NCI-H2107 treated with DMSO at 0.1 percent for 48 hours (cell line): Measurements from ENCODE around the gene VN1R4.
"Not testable (repeated sequence)": the region's sequence is repeated elsewhere in the genome, so short reads cannot be mapped to it uniquely, and the experiment has no call there.

Experiments used
- DNase-seq: peaks from one replicate; lab custom pipeline; 2025; ENCODE audit not compliant: unreplicated experiment; lab: John Stamatoyannopoulos, UW

The VN1R4 gene

DNA sequence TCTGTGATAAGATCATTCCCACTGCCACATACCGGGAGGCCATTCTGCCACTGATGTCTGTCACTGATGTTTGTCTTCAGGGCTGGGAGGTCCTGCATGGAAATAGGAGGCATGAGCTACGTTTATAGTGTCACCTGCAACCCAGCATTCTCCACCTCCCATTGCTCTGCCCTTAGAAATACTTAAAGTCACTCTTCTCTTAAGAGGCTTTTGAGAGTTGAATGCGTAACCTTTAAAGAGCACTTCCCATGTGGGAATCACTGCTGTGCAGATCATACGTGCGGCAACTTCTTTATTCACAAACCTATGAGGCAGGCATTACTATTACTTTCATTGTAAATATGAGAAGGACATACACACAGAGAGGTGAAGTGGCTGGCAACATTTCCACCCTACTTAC is at the start of gene VN1R4:
VN1R4 (minus strand) TSS at position 101 of the 400 bp plus-strand sequence; CDS start at position 43, 58 bp downstream.
- DNase-seq: not testable (repeated sequence)

GRCh38 chr19:53311897-53312296 is 44.4 kb upstream of the VN1R4 start:
- DNase-seq: no peak

DNA sequence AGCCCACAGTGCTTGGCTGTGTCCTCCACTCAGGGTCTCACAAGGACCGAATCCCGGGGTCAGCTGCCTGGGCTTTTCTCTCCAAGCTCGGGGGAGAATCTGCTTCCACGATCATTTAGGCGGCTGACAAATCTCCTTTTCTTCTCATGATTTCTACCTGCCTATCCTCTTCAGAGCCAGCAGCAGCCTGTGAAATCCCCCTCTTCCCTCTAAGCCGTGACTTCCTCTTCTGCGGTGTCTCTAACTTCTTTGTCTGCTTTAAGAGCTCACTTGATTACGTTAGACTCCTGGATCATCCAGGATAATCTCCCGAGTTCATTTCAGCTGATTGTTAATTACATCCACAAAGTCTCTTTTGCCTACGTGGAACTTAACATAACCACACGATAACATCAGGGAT is 43.5 kb upstream of the VN1R4 start:
- DNase-seq: no peak

GRCh38 chr19:53308339-53308811 is 40.9 kb upstream of the VN1R4 start:
- no peak for DNase-seq

- not testable (repeated sequence) for DNase-seq
These were observed 33.8 kb upstream of the VN1R4 start for GRCh38 chr19:53301341-53301740.

GRCh38 chr19:53294786-53295441 is 27.4 kb upstream of the VN1R4 start:
- DNase-seq: no peak

DNA sequence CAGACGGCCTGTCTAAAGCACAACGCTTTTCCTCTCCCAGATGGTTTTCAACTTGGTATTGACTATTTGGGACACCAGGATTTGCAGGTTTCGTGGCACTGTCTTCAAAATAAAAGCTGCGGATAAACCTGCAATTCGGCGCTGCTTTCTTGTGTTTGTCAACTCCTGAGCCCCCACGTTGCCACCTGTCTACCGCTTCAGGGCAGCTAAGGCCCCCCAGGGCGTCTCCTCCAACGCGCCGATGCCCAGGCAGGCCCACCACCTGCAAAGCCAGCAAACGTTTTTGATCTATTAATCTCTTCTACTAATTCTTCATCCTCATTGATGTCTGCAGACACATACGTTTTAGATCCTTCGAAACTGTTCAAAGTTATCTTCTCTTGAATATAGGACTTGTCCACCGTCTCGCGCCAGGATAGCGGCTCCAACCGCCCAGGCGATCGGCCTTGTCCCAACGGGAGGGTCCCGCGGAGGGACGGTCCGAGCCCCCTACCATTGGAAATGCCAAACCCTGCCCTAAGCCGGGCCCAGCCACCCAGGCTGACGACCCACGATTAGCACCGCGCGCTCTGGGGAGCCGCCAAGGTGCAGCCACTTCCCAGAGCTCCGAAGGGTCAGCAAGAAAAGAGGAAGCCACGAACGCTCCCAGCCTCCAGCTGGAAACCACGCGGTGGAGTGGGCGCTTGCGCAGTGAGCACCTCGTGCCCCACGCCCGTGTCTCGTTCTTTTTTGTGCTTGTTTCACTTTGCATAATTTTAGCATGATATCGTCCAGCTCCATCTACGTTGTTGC is 23.4 kb upstream of the VN1R4 start:
- DNase-seq: no peak

- no peak for DNase-seq
These were observed 17.6 kb upstream of the VN1R4 start for GRCh38 chr19:53285087-53285486.

- DNase-seq: not testable (repeated sequence)
These were observed 14.4 kb upstream of the VN1R4 start for GRCh38 chr19:53281947-53282346.

DNA sequence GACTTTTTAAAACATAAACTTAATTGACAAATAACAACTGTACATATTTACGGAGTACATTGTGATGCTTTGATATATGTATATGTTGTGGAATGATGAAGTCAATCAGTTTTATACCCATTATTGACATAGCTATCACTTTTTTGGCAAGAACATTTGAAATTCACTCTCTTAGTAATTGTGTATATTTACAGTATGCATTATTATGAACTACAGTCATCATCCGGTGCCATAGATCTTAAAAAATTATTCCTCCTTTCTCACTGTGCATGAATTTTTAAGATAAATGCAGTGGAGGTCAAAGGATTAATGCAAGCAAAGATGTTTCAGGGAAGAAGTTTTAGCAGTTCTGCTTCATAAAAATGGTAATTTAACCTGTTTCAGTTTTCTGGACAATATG is 8.0 kb upstream of the VN1R4 start:
- no peak for DNase-seq

DNA sequence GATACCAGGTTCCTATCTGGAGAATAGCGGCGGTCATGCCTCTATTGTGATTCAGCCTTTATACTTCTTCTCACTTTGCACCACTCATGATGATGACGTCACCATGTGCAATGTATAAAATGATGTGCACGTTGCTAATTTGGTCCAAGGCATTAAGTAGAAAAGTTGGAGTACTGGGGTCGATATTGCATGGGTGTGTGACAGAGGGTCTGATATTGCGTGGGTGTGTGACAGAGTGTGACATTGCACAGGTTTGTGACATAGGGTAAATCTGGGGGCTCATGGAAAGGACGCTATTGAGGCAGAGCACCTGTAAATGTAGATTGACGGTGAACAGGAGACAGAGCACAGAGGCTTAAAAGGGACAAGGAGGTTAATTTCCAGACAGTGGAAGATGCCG is 4.5 kb upstream of the VN1R4 start:
- no peak for DNase-seq

DNA sequence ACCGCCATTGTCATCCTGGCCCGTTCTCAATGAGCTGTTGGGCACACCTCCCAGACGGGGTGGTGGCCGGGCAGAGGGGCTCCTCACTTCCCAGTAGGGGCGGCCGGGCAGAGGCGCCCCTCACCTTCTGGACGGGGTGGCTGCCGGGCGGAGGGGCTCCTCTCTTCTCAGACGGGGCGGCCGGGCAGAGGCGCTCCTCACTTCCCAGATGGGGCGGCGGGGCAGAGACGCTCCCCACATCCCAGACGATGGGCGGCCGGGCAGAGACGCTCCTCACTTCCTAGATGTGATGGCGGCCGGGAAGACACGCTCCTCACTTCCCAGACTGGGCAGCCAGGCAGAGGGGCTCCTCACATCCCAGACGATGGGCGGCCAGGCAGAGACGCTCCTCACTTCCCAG is 2.3 kb upstream of the VN1R4 start:
- not testable (repeated sequence) for DNase-seq

DNA sequence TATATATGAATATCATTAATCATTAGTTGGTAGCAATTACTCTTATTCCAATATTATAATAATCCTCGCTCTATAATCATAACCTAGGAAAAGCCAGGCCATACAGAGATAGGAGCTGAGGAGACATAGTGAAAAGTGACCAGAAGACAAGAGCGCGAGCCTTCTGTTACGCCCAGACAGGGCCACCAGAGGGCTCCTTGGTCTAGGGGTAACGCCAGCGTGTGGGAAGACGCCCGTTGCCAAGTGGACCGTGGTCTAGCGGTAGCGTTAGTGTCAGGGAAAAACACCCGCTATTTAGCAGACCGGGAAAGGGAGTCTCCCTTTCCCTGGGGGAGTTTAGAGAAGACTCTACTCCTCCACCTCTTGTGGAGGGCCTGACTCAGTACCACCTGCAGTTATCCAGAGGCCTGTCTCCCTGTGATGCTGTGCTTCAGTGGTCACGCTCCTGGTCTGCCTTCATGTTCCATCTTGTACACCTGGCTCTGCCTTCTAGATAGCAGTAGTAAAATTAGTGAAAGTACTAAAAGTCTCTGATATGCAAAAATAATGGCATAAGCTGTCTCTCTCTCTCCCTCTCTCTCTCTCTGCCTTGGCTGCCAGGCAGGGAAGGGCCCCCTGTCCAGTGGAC is 9.7 kb downstream of the VN1R4 start, which contains the start of gene VN1R2:
VN1R2 (plus strand) TSS at position 578 of the 628 bp plus-strand sequence. CDS start 84 bp downstream, outside the sequence.
- DNase-seq: not testable (repeated sequence)

DNA sequence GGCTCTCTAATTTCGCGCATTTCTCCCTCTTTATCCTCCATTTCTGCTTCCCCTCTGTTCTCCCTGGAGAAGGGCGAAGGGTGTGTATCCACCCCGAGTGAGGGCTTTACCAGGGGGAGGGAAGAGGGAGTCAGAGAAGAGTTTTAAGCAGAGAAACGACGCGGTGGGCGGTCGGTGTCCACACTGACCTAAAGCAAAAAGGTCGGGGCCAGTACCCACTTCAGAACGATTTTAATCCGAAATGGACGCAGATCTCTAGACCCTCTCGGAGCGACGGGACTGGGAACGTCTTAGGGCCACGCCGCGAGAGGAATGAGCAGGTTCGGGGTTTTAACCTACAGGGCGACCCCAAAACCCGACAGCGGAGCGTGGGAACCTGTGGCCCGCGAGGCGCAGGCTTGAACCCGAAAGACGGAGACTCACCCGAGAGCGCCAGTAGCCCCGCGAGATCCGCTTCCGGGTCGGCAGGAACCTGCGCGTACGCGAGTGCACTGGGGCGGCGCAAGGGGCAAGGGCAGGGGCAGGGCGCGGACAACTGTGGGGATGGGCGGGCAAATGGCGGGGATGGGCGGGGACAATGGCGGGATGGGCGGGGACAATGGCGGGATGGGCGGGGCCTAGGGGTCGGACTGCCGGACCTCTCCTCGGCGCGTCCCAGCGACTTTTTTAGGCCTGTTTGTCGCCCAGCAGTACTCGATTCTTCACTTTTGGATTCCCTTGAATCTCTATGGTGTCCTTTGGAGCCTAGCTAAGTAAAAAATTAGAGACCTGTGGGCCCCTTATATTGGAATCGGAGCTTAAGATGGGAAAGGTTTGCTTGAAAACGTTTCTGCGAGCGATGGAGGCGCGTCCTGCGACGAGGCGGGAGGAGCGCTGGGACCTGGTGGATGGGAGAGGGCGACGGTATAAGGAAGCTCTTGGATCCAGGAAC is 12.8 kb downstream of the VN1R4 start, which contains the start of gene ZNF677:
ZNF677 (minus strand) TSS at position 463 of the 931 bp plus-strand sequence. CDS start 3,323 bp downstream, outside the sequence.
- no peak for DNase-seq

DNA sequence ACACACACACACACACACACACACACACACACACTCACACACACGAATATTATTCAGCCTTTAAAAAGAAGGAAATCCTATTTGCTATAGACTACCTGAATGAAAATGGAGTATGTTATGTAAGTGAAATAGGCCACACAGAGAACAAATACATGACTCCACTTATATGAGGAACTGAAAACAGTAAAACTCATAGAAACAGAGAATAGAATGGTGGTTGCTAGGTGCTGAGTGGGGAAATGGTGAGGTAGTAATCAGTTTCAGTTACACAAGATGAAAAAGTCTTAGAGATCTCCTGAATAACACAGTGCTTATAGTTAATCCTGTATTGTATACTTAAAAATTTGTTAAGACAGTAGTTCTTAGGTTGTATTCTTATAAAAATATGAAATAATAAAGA is 21.0 kb downstream of the VN1R4 start:
- no peak for DNase-seq

- no peak for DNase-seq
These were observed 30.3 kb downstream of the VN1R4 start for GRCh38 chr19:53237114-53237777.

DNA sequence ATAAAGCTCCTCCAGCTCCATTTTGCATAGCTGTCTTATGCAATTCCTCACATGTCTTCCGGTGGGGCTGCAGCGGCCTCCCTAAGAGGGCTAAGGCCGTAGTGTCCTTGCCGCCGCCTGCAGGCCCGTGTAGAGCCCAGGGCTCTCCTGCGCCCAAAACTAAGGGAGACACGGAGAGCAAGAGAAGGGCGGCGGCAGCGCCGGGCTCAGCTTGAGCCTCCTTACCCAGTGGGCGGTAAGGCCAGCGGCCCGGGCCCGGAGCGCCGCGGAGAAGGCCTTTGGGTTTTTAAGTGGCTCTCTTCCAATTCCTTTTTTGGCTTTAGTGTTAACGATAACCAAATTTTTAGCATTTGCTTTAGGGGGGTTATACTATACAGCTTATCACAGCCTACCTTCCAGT is 42.9 kb downstream of the VN1R4 start:
- no peak for DNase-seq

- not testable (repeated sequence) for DNase-seq
These were observed 44.8 kb downstream of the VN1R4 start for GRCh38 chr19:53222716-53223115.
